Upper lobe of left lung (tissue), 4 donors: ENCODE results near the gene DNAJA2.

Experiments used
- CTCF ChIP-seq, 6 experiments: fragments of 450-650 bp in 4 of 6; fragments of 200-600 bp in 2 of 6; sonication (generic) in 2 of 6; IDR thresholded peaks; one replicate each; pipeline ENCODE4 v1.5.1; 2016 to 2019; ENCODE audit warnings: antibody characterized with exemption in 6 of 6
- POLR2A ChIP-seq, 4 donors: fragments of 450-650 bp; IDR thresholded peaks; one replicate each; pipeline ENCODE4 v1.5.1; 2016 to 2017; ENCODE audit warnings: antibody characterized with exemption in 4 of 4, mild to moderate bottlenecking in 2 of 4

GRCh38 chr16:46914556-46915201 lies 58.8 kb downstream of the DNAJA2 start:
- TF ChIP-seq CTCF (IDR thresholded peaks at IDR 0.05) (no peak), POLR2A (IDR thresholded peaks at IDR 0.05) (no peak)
